ENCODE data around the gene CKAP2L.

DNA sequence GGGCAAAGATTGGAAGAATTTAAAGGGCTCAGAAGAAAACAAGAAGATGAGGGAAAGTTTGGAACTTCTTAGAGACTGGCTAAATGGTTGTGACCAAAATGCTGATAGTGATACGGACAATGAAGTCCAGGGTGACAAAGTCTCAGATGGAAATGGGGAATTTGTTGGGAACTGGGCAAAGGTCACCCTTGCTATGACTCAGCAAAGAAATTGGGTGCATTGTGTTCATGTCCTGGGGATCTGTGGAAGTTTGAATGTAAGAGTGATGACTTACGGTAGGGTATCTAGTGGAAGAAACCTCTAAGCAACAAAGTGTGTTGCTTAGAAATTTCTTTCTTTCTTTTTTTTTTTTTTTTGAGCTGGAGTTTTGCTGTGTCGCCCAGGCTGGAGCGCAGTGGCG, 25.9 kb upstream of the CKAP2L start:
- TF ChIP-seq, protein P1, sequence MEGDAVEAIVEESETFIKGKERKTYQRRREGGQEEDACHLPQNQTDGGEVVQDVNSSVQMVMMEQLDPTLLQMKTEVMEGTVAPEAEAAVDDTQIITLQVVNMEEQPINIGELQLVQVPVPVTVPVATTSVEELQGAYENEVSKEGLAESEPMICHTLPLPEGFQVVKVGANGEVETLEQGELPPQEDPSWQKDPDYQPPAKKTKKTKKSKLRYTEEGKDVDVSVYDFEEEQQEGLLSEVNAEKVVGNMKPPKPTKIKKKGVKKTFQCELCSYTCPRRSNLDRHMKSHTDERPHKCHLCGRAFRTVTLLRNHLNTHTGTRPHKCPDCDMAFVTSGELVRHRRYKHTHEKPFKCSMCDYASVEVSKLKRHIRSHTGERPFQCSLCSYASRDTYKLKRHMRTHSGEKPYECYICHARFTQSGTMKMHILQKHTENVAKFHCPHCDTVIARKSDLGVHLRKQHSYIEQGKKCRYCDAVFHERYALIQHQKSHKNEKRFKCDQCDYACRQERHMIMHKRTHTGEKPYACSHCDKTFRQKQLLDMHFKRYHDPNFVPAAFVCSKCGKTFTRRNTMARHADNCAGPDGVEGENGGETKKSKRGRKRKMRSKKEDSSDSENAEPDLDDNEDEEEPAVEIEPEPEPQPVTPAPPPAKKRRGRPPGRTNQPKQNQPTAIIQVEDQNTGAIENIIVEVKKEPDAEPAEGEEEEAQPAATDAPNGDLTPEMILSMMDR (IDR thresholded peaks at IDR 0.05), result no peak
- TF ChIP-seq POLR2A (IDR thresholded peaks at IDR 0.05), result no peak
